T1000 (cell line): ENCODE measurements around the gene SNX17.
A peak's percentile ranks its signal among the peaks of the same experiment; 100 is the strongest.
"Not testable (repeated sequence)": the region's sequence is repeated elsewhere in the genome, so short reads cannot be mapped to it uniquely, and the experiment has no call there.

Experiments
- DNase-seq: peaks from one replicate; lab custom pipeline; 2025; ENCODE audit warnings: mixed read lengths; lab: John Stamatoyannopoulos, UW

The SNX17 gene

DNA sequence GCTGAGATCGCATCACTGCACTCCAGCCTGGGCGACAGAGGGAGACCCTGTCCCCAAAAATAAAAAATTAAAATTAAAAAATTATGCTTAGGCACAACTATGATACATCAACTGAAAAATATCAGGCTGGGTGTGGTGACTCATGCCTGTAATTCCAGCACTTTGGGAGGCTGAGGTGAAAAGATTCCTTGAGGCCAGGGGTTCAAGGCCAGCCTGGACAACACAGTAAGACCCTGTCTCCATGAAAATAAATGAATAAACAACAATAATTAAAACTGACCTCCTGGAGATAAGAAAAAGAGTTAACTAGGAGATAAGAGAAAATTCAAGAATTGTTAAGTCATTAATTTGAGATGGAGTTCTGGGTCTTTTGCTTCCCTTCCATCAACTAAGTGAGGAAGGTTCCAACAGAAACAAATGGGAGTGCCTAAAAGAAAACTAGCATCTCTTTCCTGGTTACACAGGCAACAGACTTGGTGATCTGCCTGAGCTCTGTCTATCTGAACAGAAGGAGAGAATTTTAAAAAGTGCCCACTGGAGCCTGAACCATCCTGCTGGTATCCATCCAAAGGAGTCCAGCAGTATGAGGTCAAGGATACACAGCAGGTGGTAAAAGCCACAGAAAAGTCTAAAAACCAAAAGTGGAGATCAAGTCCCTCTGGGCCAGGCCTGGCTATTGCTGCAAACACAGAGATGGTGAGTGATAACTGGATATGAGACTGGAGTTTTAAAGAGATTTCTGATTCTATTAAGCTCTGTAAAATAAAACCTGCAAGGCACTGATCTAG, 30.1 kb downstream of the SNX17 start:
- DNase-seq, result no peak

GRCh38 chr2:27407798-27408491, 37.5 kb downstream of the SNX17 start:
- no peak for DNase-seq

DNA sequence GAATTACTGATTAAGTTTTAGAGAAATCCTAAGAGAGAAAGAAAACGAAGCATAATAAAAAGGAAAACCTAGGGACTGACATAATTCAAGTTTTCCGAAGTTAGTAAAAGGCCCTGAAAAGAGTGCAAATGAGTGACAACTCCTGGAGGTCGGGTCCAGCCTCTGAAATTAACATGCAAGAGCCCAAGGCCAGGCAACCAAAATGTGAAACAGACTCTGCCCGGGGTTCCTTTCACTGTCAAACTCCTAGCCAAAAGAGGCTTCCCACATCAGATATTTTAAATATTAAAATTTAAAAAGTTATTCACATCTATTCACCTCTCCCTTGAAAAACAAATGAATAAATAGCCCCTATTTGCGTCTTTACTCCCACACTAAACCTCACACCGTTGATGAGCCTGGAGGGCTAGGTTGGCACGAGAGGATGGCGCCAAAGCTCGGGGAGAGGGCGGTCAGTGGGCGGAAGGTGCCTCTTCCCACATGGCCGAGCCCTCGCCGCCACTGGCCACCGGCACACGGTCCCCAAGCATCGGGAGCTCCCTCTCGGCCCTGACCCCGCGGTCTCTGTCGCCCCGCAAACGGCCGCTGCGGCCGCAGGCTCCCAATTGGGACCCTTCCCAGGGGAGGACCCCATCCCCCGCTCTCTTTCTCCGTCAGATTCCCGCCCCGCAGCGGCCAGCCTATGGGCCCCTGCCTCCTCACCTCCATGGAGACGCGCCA, 38.3 kb downstream of the SNX17 start:
- DNase-seq, result no peak

GRCh38 chr2:27409321-27410073, 39.1 kb downstream of the SNX17 start, which contains the start of gene PPM1G:
TSS of gene PPM1G (minus strand) at chr2:27409591. CDS start at chr2:27409422, 169 bp downstream.
- peak; percentile 88 for DNase-seq

DNA sequence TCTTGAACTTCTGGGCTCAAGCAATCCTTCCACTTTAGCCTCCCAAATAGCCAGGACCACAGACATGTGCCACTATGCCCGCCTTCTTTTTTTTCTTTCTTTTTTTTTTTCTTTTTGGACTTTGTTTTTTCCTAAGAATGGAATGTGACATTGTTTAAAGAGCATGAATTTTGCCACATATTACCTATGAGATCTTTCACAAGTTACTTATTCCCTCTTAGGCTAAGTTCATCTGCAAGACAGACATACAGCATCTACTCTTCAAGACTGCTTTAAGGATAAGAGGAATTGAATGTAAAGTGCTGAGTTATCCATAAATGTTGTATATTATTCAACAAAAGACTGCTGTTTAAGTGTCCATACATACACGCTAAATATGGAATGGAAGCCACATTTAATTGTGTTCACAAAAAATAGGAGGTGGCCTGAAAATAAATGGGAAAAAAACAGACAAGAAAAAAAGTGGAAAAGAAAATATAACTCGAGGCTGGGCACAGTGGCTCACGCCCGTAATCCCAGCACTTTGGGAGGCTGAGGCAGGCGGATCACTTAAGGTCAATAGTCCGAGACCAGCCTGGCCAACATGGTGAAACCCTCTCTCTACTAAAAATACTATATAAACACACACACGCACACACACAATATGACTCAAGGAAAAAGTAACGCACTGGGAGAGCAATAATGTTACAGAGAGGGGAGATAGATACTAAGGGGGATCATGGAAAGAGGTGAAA, 42.2 kb downstream of the SNX17 start:
- no peak for DNase-seq

DNA sequence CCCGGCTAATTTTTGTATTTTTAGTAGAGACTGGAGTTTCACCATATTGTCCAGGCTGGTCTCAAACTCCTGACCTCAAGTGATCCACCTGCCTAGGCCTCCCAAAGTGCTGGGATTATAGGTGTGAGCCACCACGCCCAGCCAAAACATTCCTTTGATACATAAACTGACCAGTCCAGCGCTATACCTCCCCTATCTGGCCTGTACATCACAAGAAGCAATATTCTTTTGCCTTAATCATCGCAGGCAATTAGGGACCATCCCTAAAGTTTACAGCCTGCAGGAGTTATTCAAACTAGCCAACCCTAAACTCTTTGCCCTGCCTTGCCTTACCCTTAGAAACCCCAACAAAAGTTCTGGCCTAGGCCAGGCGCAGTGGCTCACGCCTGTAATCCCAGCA, 45.7 kb downstream of the SNX17 start:
- no peak for DNase-seq

GRCh38 chr2:27420996-27421395, 50.6 kb downstream of the SNX17 start:
- no peak for DNase-seq

DNA sequence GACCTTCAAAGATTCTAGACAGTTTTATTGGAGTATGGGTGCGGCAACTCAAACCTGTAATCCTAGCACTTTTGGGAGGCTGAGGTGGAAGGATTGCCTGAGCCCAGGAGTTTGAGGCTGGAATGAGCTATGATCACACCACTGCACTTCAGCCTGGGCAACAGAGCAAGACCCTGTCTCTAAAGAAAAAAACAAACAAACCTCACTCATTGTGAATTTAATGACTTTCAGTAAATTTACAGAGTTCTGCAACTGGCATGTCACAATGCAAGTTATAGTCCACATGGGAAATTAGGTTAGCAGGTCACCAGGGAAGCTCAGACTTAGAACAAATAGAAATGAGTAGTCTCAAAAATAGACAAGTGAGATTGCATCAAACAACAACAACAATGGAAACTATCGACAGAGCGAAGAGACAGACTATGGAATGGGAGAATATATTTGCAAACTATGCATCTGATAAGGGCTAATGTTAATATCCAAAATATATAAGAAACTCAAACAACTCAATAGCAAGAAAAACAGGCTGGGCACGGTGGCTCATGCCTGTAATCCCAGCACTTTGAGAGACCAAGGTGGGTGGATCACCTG, 51.3 kb downstream of the SNX17 start:
- no peak for DNase-seq

GRCh38 chr2:27422958-27423357, 52.5 kb downstream of the SNX17 start:
- DNase-seq, result no peak

DNA sequence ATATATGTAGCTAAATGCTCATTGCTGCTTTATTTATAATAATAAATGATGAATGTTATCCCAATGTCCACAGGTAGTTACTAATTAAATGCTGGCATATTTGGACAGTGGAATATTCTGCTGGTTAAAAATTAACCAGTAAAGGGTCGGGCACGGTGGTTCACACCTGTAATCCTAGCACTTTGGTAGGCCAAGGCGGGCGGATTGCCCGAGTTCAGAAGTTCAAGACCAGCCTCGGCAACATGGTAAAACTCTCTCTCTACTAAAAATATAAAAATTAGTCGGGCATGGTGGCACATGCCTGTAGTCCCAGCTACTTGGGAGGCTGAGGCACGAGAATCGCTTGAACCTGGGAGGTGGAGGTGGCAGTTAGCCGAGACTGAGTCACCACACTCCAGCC, 54.6 kb downstream of the SNX17 start:
- DNase-seq, result not testable (repeated sequence)
